ACHN (cell line): ENCODE results near the gene ELAVL3.

Experiments
- DNase-seq: peaks from one replicate; pipeline ENCODE4 v3.0.0-alpha.2; 2015
- in situ Hi-C: cut with HindIII; loops from 2 replicates; pipeline ENCODE4 v1.10.0; 2017; ENCODE audit warnings: low sequenced_read_pairs, low pct_ligation_motif_present, low pct_unique_long_range_greater_than_20kb

ELAVL3 gene

DNA sequence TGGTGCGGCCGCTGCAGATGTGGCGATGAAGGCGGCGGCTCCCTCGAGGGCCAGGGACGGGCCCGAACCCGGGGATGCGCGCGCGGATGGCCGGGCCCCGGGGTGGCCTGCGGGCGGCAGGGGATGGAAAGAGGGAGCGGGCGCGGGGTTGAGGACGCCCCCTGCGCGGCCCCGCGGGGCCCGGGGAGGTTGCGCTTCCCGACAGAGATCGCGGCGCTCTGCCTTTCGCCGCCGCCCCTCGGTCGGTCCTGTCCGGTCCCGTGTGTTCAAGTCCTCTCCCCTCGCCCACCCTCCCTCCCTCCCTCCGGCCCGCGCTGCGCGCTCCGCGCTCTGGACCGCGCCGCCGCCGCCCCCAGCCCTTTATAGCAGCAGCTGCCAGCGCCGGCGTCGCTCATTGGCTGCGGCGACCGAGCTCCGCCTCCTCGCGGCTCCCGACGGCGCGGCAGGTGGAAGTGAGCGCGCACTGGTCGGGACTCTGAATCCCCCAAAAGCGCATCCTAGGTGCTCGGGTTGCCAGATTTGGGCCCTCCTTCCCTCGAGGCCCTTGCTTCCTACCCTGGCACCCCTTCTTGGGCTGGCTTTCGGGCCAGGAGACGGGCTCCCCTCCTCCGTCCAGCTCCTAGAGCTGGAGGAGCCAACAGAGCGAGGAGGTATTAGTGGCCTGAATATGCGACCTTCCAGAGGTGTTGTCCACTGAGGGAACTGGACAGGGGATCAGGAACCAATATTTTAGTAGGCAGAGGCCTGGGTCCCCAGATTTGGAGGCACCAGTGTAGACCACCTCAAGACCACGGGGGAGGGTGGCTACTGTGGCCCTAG, at the start of gene ELAVL3:
Gene ELAVL3, minus strand, starts transcription at position 332 of the 819 bp plus-strand sequence. CDS start 438 bp downstream, outside the sequence.
- no peak for DNase-seq
- in situ Hi-C loops: no loop called here

- peak; percentile 95 for DNase-seq
- in situ Hi-C loops: no loop called here
These were observed 49.6 kb upstream of the ELAVL3 start for GRCh38 chr19:11530432-11530831.

- peak; percentile 98 for DNase-seq
- in situ Hi-C loops: no loop called here
These were observed 47.9 kb upstream of the ELAVL3 start, which contains the start of gene ECSIT for GRCh38 chr19:11528551-11529341. ECSIT (minus strand) TSS chr19:11529134; CDS start chr19:11519170, 9,964 bp downstream.

GRCh38 chr19:11519138-11519537, 38.3 kb upstream of the ELAVL3 start:
- in situ Hi-C loops: no loop called here
- DNase-seq: no peak

- in situ Hi-C loops: no loop called here
- DNase-seq: no peak
These were observed 33.1 kb upstream of the ELAVL3 start for GRCh38 chr19:11513946-11514345.

GRCh38 chr19:11510444-11510843, 29.6 kb upstream of the ELAVL3 start:
- in situ Hi-C loops: no loop called here

GRCh38 chr19:11507370-11508078, 26.7 kb upstream of the ELAVL3 start:
- no peak for DNase-seq
- in situ Hi-C loops: no loop called here

More at GRCh38 chr19:11510444-11510843, 29.6 kb upstream of the ELAVL3 start:
- no peak for DNase-seq

DNA sequence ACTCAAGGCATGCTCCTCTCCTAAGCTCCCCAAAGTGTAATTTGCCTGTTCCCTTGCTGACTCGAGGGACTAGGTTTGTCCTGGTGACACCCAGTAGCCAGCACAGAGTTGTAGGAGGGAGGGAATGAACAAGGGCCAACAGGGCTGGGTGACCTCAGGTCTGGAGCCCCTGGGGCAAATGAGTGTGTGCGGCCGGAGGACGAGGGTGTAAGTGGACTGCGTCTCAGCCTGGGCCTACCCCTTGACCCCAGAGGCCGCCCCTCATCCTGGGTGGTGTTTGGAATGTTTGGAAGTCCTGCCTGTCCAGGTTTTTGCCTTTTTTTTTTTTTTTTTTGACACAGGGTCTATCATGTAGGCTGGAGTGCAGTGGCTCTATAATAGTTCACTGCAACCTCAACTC, 26.1 kb upstream of the ELAVL3 start:
- in situ Hi-C loops: no loop called here
- DNase-seq: no peak

DNA sequence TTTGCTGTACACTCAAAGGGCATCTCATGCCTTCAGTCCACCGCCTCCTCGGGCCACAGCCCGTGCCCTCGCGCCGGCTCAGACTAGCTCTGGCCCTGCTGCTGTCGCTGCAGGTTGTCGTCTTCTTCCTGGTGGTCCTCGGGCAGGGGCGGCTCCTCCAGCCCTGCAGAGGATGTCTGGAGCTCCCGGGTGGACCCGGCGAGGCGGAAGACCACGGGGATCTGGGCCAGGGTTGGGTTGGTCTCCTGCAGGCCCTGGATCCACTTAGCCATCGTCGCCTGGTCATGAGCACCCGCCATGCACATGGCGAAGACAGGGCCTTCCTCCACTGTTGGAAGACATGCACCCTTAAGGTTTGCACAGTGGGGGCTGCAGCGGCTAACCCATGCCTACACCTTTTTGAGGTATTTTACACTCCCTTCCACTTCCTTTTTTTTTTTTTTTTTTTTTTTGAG, 25.3 kb upstream of the ELAVL3 start:
- in situ Hi-C loops: no loop called here
- no peak for DNase-seq

DNA sequence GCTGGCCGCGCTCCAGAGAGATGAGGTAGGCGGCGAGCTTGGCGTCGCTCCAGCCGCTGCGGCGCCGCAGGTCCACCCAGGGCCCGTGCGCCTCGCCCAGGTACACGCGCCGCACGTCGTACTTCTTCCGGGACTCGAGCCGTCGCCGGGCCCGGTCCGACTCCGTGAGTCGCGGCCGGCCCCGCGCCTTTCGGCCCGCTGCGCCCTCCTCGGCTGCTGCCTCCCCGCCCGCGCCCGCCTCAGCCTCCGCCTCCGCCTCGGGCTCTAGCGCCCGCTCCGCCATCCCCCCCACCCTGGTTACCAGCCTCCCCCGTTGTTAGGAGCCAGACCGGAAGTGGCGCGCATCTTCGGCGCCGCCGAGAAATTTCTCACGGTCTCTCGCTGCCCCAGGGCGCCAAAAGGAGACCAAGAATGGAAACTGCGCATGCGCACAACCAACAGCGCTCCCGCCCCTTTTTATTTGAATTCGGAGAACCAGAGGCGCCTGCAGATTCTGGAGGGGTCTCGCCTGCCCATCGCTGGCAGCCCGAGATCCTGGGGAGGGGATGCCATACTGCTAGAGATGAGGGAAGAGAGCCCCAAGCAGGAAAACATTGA, 24.8 kb upstream of the ELAVL3 start, which contains the start of gene ZNF653:
Gene ZNF653, minus strand, starts transcription at position 336 of the 597 bp plus-strand sequence. Its CDS starts 53 bp downstream, at position 283.
- in situ Hi-C loops: no loop called here
- peak; percentile 92 for DNase-seq

- peak; percentile 92 for DNase-seq
- in situ Hi-C loops: no loop called here
These were observed 24.2 kb upstream of the ELAVL3 start for GRCh38 chr19:11505032-11505503.

GRCh38 chr19:11504502-11505031, 23.7 kb upstream of the ELAVL3 start:
- no peak for DNase-seq
- in situ Hi-C loops: no loop called here

DNA sequence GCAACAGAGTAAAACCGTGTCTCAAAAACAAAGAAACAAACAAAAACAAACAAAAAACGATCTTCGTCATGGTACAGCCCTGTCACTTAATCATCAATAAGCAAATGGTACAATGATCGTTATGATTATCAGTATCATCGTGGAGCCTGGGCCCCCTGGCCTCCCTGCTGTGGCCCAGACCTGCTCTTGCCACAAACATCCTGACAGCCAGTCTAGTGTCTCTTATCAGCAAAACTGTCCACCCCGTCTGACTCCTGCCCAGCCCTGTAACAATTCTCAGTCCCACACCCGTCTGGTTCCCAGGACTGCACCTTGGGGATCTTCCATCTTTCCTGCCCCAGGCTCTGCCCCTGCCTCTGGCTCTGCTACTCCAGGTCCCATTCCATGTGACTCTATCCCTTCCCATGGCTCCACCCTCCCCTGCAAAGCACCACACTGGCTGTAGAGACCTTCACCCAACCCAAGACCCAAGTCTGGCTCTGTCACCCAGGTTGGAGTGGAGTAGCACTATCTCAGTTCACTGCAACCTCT, 19.1 kb upstream of the ELAVL3 start:
- in situ Hi-C loops: no loop called here
- DNase-seq: no peak

- no peak for DNase-seq
- in situ Hi-C loops: no loop called here
These were observed 18.4 kb upstream of the ELAVL3 start for GRCh38 chr19:11499220-11499726.

GRCh38 chr19:11496391-11497163, 15.7 kb upstream of the ELAVL3 start:
- in situ Hi-C loops: no loop called here
- peak; percentile 83 for DNase-seq

DNA sequence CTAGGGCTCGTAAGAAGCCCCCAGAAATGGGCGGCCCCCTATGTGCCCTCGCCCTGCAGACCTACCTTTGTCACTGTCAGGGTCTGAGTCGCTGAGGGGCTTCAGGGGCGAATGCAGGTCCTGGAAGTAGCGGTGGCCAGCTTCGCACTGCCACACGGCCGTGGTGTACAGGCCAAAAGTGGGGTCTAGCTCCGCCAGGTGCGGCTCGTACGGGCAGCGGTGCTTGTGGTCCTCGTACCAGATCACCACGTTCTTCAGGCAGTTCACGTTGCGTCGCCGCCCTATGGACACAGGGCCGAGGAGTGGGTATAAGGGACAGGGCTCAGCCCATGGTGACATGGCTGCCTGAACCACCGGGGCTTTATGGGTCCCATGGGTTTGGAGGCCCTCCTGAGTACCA, 15.0 kb upstream of the ELAVL3 start:
- in situ Hi-C loops: no loop called here
- DNase-seq: no peak

DNA sequence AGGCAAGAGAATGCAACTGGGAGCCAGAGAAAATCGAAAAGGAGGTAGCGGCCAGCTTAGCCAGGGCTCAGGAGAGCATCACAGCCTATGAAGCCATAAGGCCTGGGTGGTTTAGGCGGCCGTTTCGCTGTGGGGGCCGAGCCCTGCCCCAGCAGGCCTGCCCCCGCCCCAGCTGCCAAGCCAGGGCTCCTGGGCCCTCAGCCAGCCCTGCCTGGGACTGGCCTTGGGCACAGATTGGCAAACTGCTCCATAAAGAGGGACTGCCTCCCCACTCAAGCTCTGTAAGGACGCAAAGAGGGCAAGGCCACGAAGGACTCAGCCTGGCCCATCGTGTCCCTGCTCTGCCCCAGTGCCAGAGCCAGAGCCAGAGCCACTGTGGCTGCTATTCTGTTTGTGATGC, 14.6 kb upstream of the ELAVL3 start:
- DNase-seq: no peak
- in situ Hi-C loops: no loop called here
